Liver (tissue), 9 donors: Measurements from ENCODE around the gene CBR1. TPM values are rescaled to one million over a fixed set of nuclear protein-coding genes. Genes with fewer than 3 reads are reported as not detected.

Experiments used
- DNase-seq: peaks from one replicate; pipeline ENCODE4 v3.0.0-alpha.2; 2017; ENCODE audit warnings: low spot score
- H3K27ac ChIP-seq, 2 donors: one replicate each; pipeline ENCODE4 v1.7.0; 2013; ENCODE audit warnings: inconsistent platforms in 2 of 2, low read length in 2 of 2, control low read depth in 1 of 2, low read depth in 1 of 2, mild to moderate bottlenecking in 1 of 2
- H3K27me3 ChIP-seq, 4 donors: one replicate each; pipeline versions ENCODE4 v1.6.1 to v1.7.0; 2013; ENCODE audit warnings: low read length in 3 of 4, inconsistent platforms in 1 of 4, mild to moderate bottlenecking in 1 of 4, moderate library complexity in 1 of 4; ENCODE audit not compliant: control insufficient read depth in 4 of 4, insufficient read depth in 4 of 4
- H3K36me3 ChIP-seq, 4 donors: one replicate each; pipeline versions ENCODE4 v1.6.1 to v1.7.0; 2013; ENCODE audit warnings: low read length in 3 of 4, mild to moderate bottlenecking in 3 of 4, low read depth in 1 of 4, moderate library complexity in 1 of 4; ENCODE audit not compliant: control insufficient read depth in 4 of 4, insufficient read depth in 3 of 4
- H3K4me1 ChIP-seq, 4 donors: one replicate each; pipeline versions ENCODE4 v1.6.1 to v1.7.0; 2013; ENCODE audit warnings: low read length in 3 of 4, mild to moderate bottlenecking in 3 of 4, moderate library complexity in 1 of 4; ENCODE audit not compliant: control insufficient read depth in 4 of 4, insufficient read depth in 4 of 4
- H3K4me3 ChIP-seq, 3 donors: one replicate each; pipeline versions ENCODE4 v1.6.1 to v1.7.0; 2013; ENCODE audit warnings: low read length in 3 of 3, control low read depth in 1 of 3, low read depth in 1 of 3, mild to moderate bottlenecking in 1 of 3
- H3K9ac ChIP-seq, 2 donors: one replicate each; pipeline ENCODE4 v1.7.0; 2013; ENCODE audit warnings: low read length in 2 of 2, mild to moderate bottlenecking in 2 of 2, moderate library complexity in 2 of 2, control low read depth in 1 of 2, low read depth in 1 of 2
- H3K9me3 ChIP-seq, 4 donors: one replicate each; pipeline versions ENCODE4 v1.6.1 to v1.7.0; 2013; ENCODE audit warnings: low read length in 3 of 4; ENCODE audit not compliant: control insufficient read depth in 4 of 4
- CTCF ChIP-seq: fragments of 150-350 bp; IDR thresholded peaks from 2 replicates; pipeline ENCODE4 v1.5.1; 2017; ENCODE audit warnings: improper control_type of control experiment, low read depth, low read length; ENCODE audit not compliant: missing input control
- EGR1 ChIP-seq, 2 donors: IDR thresholded peaks; 2 replicates each; pipeline ENCODE4 v1.6.1; 2016 to 2018; ENCODE audit warnings: antibody characterized with exemption in 2 of 2, low read depth in 2 of 2
- FOXA1 ChIP-seq: IDR thresholded peaks from 2 replicates; pipeline ENCODE4 v1.6.1; 2016; ENCODE audit warnings: antibody characterized with exemption
- FOXA2 ChIP-seq: IDR thresholded peaks from 2 replicates; pipeline ENCODE4 v1.6.1; 2016; ENCODE audit warnings: antibody characterized with exemption
- GABPA ChIP-seq, 2 donors: IDR thresholded peaks in 1 of 2; conservative IDR thresholded peaks in 1 of 2; 2 replicates each; pipeline ENCODE4 v1.6.1; 2016; ENCODE audit warnings: antibody characterized with exemption in 2 of 2, mild to moderate bottlenecking in 1 of 2, moderate library complexity in 1 of 2
- HNF4A ChIP-seq, 2 donors: conservative IDR thresholded peaks; 2 replicates each; pipeline ENCODE4 v1.6.1; 2016; ENCODE audit warnings: antibody characterized with exemption in 2 of 2, mild to moderate bottlenecking in 2 of 2
- HNF4G ChIP-seq: IDR thresholded peaks from 2 replicates; pipeline ENCODE4 v1.6.1; 2016; ENCODE audit warnings: antibody characterized with exemption
- JUND ChIP-seq, 2 donors: IDR thresholded peaks; 2 replicates each; pipeline ENCODE4 v1.6.1; 2016; ENCODE audit warnings: antibody characterized with exemption in 2 of 2
- NR2F2 ChIP-seq: IDR thresholded peaks from 2 replicates; pipeline ENCODE4 v1.6.1; 2016; ENCODE audit warnings: antibody characterized with exemption
- RAD21 ChIP-seq, 2 donors: IDR thresholded peaks; 2 replicates each; pipeline ENCODE4 v1.6.1; 2016; ENCODE audit warnings: antibody characterized with exemption in 2 of 2, mild to moderate bottlenecking in 2 of 2
- RXRA ChIP-seq, 2 donors: IDR thresholded peaks; 2 replicates each; pipeline ENCODE4 v1.6.1; 2017 to 2018; ENCODE audit warnings: antibody characterized with exemption in 2 of 2, mild to moderate bottlenecking in 1 of 2
- SP1 ChIP-seq: IDR thresholded peaks from 2 replicates; pipeline ENCODE4 v1.6.1; 2018; ENCODE audit warnings: antibody characterized with exemption, mild to moderate bottlenecking
- TAF1 ChIP-seq: conservative IDR thresholded peaks from 2 replicates; pipeline ENCODE4 v1.6.1; 2016; ENCODE audit warnings: antibody characterized with exemption, mild to moderate bottlenecking
- YY1 ChIP-seq: IDR thresholded peaks from 2 replicates; pipeline ENCODE4 v1.6.1; 2016; ENCODE audit warnings: antibody characterized with exemption, mild to moderate bottlenecking
- WGBS: extraction: QIAGEN DNeasy Blood & Tissue Kit; methylation state at CpG from one replicate; pipeline ENCODE4 v1.1.7; 2013; 5-methylcytosine and 5-hydroxymethylcytosine counted together
- polyA plus RNA-seq, 2 donors: library from polyadenylated mRNA; stranded (reverse) in 1 of 2; unstranded in 1 of 2; fragments of 200-250 nt in 1 of 2; fragments of >200 nt in 1 of 2; fragmentation: Nextera tagmentation in 1 of 2; extraction: Ambion mirVana in 1 of 2; gene quantifications; one replicate each; pipeline versions ENCODE4 v1.2.1 to v1.2.3, GENCODE V29; 2013 to 2015
- total RNA-seq, 2 donors: library from RNA; depleted of rRNA; stranded (reverse); fragments of >200 nt; gene quantifications; one replicate each; pipeline ENCODE4 v1.2.3, GENCODE V29; 2014
- TF ChIP-seq, protein P1 (sequence below): IDR thresholded peaks from 2 replicates; pipeline ENCODE4 v1.6.1; 2016; ENCODE audit warnings: antibody characterized with exemption
- TF ChIP-seq, protein P2 (sequence below): IDR thresholded peaks from 2 replicates; pipeline ENCODE4 v1.6.1; 2016; ENCODE audit warnings: antibody characterized with exemption
- TF ChIP-seq, protein P3 (sequence below): IDR thresholded peaks from 2 replicates; pipeline ENCODE4 v1.6.1; 2016; ENCODE audit warnings: antibody characterized with exemption
- TF ChIP-seq, protein P4 (sequence below): IDR thresholded peaks from 2 replicates; pipeline ENCODE4 v1.6.1; 2016; ENCODE audit warnings: antibody characterized with exemption, mild to moderate bottlenecking
- donor health status: healthy.
- donor health status: healthy.
- donor health status: healthy.
- donor health status: healthy.
- donor health status: healthy.

CBR1 gene
- total and polyA plus RNA-seq, 4 donors: 94.2 to 218 (median 178) TPM

DNA sequence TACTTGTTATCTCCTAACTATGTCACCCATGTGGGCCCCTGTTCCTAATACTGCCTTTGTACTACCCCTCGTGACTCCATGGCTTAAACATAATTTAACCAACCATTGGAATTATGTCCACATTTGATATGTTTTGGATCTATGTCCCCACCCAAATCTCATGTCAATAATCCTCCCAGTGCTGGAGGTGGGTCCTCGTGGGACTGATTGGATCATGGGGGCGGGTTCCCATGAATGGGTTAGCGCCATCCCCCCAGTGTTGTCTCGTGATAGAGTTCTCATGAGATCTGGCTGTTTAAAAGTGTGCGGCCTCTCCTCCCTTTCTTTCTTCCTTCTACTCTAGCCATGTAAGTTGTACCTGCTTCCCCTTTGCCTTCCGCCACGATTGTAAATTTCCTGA lies 9.8 kb downstream of the CBR1 start:
- no peak overlapping the region for H3K4me3 ChIP-seq
- no peak overlapping the region for H3K9ac ChIP-seq
- peak overlapping the region; percentile 73 to 89 for H3K27ac ChIP-seq
- peaks cover 0 to 2% (median 0%) of the 10 kb centered on the region in 4 donors for H3K36me3 ChIP-seq
- peaks cover 4 to 33% (median 15%) of the 10 kb centered on the region in 4 donors for H3K4me1 ChIP-seq
- 63% methylated on average over 8 of the region's 8 CpGs for WGBS
- no peak for DNase-seq
- H3K27me3 ChIP-seq: no peaks in the 10 kb centered on the region
- no peak for TF ChIP-seq GABPA (IDR thresholded peaks at IDR 0.05 in 1 of 2, conservative IDR thresholded peaks at IDR 0.05 in 1 of 2)
- TF ChIP-seq CTCF: no peak
- TF ChIP-seq, protein P1, sequence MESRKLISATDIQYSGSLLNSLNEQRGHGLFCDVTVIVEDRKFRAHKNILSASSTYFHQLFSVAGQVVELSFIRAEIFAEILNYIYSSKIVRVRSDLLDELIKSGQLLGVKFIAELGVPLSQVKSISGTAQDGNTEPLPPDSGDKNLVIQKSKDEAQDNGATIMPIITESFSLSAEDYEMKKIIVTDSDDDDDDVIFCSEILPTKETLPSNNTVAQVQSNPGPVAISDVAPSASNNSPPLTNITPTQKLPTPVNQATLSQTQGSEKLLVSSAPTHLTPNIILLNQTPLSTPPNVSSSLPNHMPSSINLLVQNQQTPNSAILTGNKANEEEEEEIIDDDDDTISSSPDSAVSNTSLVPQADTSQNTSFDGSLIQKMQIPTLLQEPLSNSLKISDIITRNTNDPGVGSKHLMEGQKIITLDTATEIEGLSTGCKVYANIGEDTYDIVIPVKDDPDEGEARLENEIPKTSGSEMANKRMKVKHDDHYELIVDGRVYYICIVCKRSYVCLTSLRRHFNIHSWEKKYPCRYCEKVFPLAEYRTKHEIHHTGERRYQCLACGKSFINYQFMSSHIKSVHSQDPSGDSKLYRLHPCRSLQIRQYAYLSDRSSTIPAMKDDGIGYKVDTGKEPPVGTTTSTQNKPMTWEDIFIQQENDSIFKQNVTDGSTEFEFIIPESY: no peak
- no peaks in the 10 kb centered on the region for H3K9me3 ChIP-seq

DNA sequence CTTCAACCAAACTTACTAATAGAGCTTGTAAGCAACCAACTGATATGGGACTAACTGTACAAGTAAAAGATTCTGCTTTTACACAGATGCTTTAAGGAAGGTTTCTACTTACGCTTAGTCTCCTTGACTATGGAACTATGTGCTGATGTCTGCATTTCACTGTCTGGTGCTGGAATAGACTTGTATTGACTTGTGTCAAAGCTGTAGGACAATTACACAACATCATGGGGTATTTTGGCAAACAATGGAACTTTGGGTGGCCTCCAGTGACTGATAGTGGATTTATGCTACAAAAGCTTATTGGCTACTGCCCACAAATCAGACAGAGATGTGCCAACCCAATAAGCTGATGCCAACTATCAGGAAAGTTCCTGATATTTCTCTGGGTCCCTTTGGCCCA lies 10.6 kb downstream of the CBR1 start:
- Histone ChIP-seq H3K4me3 (no peak overlapping the region), H3K9ac (no peak overlapping the region), H3K36me3 (no peaks in the 10 kb centered on the region), H3K27me3 (no peaks in the 10 kb centered on the region), H3K4me1 (peaks cover 4 to 33% (median 15%) of the 10 kb centered on the region in 4 donors), H3K27ac (peak overlapping the region; percentile 73 to 89), H3K9me3 (no peaks in the 10 kb centered on the region)
- no peak for DNase-seq
- TF ChIP-seq, protein P2, sequence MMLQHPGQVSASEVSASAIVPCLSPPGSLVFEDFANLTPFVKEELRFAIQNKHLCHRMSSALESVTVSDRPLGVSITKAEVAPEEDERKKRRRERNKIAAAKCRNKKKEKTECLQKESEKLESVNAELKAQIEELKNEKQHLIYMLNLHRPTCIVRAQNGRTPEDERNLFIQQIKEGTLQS: no peak
- TF ChIP-seq RAD21 (IDR thresholded peaks at IDR 0.05) (peak; percentile 36 to 42), JUND (IDR thresholded peaks at IDR 0.05) (peak; percentile 38 to 78), SP1 (peak; percentile 79), NR2F2 (no peak), CTCF (no peak), RXRA (IDR thresholded peaks at IDR 0.05) (peak; percentile 67 to 89), HNF4G (no peak), TAF1 (no peak), EGR1 (IDR thresholded peaks at IDR 0.05; ENCODE audit: low read depth in 2 of 2) (peak; percentile 42 to 74), YY1 (peak; percentile 79), GABPA (IDR thresholded peaks at IDR 0.05 in 1 of 2, conservative IDR thresholded peaks at IDR 0.05 in 1 of 2) (peak in 1 of 2 donors; percentile 65), FOXA2 (peak; percentile 81), HNF4A (conservative IDR thresholded peaks at IDR 0.05) (peak; percentile 65 to 77), FOXA1 (peak; percentile 85)
- TF ChIP-seq, protein P3, sequence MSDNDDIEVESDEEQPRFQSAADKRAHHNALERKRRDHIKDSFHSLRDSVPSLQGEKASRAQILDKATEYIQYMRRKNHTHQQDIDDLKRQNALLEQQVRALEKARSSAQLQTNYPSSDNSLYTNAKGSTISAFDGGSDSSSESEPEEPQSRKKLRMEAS: peak; percentile 77
- TF ChIP-seq, protein P4, sequence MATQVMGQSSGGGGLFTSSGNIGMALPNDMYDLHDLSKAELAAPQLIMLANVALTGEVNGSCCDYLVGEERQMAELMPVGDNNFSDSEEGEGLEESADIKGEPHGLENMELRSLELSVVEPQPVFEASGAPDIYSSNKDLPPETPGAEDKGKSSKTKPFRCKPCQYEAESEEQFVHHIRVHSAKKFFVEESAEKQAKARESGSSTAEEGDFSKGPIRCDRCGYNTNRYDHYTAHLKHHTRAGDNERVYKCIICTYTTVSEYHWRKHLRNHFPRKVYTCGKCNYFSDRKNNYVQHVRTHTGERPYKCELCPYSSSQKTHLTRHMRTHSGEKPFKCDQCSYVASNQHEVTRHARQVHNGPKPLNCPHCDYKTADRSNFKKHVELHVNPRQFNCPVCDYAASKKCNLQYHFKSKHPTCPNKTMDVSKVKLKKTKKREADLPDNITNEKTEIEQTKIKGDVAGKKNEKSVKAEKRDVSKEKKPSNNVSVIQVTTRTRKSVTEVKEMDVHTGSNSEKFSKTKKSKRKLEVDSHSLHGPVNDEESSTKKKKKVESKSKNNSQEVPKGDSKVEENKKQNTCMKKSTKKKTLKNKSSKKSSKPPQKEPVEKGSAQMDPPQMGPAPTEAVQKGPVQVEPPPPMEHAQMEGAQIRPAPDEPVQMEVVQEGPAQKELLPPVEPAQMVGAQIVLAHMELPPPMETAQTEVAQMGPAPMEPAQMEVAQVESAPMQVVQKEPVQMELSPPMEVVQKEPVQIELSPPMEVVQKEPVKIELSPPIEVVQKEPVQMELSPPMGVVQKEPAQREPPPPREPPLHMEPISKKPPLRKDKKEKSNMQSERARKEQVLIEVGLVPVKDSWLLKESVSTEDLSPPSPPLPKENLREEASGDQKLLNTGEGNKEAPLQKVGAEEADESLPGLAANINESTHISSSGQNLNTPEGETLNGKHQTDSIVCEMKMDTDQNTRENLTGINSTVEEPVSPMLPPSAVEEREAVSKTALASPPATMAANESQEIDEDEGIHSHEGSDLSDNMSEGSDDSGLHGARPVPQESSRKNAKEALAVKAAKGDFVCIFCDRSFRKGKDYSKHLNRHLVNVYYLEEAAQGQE: peak; percentile 87
- TF ChIP-seq, protein P1: peak; percentile 85
- 42% methylated on average over 1 of the region's 1 CpG for WGBS
